CD4-positive, alpha-beta T cell treated with Interferon alpha-2 for 1 hour (primary cell): ENCODE measurements around the gene SYNGAP1.
"Not testable (repeated sequence)": the region's sequence is repeated elsewhere in the genome, so short reads cannot be mapped to it uniquely, and the experiment has no call there.

Source experiments
- DNase-seq, 2 donors: peaks; one replicate each; pipeline ENCODE4 v3.0.0-alpha.2; 2020 to 2022

Gene SYNGAP1

GRCh38 chr6:33483678-33484077 is 63.8 kb downstream of the SYNGAP1 start:
- DNase-seq: no peak

- not testable (repeated sequence) for DNase-seq
Measured at GRCh38 chr6:33484673-33485262, 64.9 kb downstream of the SYNGAP1 start.

- not testable (repeated sequence) for DNase-seq
Measured at GRCh38 chr6:33485680-33486079, 65.8 kb downstream of the SYNGAP1 start.

- DNase-seq: no peak
Measured at GRCh38 chr6:33488339-33488738, 68.5 kb downstream of the SYNGAP1 start.

- DNase-seq: no peak
Measured at GRCh38 chr6:33490198-33490597, 70.3 kb downstream of the SYNGAP1 start.

GRCh38 chr6:33490621-33491020 is 70.8 kb downstream of the SYNGAP1 start:
- no peak for DNase-seq

- peak in 1 of 2 donors; percentile 13 for DNase-seq
Measured at GRCh38 chr6:33492093-33492492, 72.2 kb downstream of the SYNGAP1 start.

- DNase-seq: no peak
Measured at GRCh38 chr6:33497157-33497556, 77.3 kb downstream of the SYNGAP1 start.

- no peak for DNase-seq
Measured at GRCh38 chr6:33502486-33502885, 82.6 kb downstream of the SYNGAP1 start.

- DNase-seq: no peak
Measured at GRCh38 chr6:33504486-33504885, 84.6 kb downstream of the SYNGAP1 start.
